SIG-M5 (cell line): ENCODE data around the gene CAMKMT.
"Not testable (repeated sequence)": the region's sequence is repeated elsewhere in the genome, so short reads cannot be mapped to it uniquely, and the experiment has no call there.

ENCODE experiments used
- DNase-seq: peaks from one replicate; lab custom pipeline; 2025; lab: John Stamatoyannopoulos, UW

Gene CAMKMT

GRCh38 chr2:44505664-44506063, 143.9 kb downstream of the CAMKMT start:
- DNase-seq = not testable (repeated sequence)

GRCh38 chr2:44510246-44510645, 148.5 kb downstream of the CAMKMT start:
- DNase-seq = no peak

DNA sequence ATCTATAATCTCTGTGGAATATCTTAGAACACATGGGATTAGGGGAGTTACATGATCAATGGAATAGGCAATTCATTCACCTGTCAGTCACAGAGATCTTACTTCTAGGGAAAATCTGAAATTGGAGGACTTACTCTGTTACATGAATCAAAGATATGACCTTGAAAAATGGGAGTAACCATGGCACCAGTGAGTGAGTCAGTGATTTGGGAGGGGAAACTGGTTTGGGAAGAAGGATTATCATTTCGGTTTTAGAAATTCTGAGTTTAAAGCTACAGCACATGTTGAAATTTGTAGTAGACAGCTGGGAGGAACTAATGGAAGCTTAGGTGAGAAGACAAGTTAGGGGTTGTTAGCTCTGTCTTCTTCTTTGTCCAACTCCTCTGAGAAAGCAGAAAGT, 153.7 kb downstream of the CAMKMT start:
- DNase-seq = no peak

DNA sequence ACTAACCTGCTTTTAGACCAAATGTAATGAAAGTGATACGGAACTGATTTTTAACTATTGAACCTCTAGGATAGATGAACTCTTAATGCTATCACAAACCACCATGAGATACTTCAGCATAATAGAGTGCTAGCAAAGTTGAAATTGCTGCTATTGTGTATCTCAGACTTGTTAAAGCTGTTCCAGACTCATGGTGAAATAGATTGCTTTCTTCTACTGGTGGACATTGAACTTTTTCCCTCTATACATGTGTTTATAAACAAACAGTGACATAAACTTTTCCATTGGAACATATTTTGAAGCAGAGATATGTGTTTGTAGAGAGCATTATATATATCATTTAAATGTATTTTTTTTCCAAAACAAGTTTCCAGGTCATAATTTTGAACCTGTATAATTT, 157.3 kb downstream of the CAMKMT start:
- no peak for DNase-seq

DNA sequence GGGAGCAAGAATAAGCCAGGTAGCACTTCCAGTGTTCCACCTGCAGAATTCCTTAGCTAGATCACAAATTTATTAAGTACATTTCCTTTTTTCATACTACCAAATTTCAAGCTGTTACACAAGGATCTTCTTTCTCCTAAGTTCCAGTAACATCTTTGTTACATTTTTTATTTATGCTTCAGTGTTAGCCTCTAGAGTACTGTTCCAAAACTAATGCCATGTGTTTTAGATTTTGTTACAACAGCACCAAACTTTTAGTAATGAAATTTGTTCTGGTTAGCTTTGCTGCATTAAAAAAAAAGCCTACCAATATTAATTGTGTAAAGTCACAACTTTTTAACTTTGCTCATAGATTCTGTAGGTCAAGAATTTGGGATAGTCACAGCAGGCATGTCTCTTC, 161.1 kb downstream of the CAMKMT start:
- DNase-seq = no peak

- DNase-seq = no peak
These were observed 162.7 kb downstream of the CAMKMT start for GRCh38 chr2:44524347-44524926.

- DNase-seq = no peak
These were observed 164.6 kb downstream of the CAMKMT start for GRCh38 chr2:44526352-44526751.

- DNase-seq = no peak
These were observed 166.8 kb downstream of the CAMKMT start for GRCh38 chr2:44528595-44528994.

- DNase-seq = no peak
These were observed 167.7 kb downstream of the CAMKMT start for GRCh38 chr2:44529448-44529847.

GRCh38 chr2:44531289-44531688, 169.5 kb downstream of the CAMKMT start:
- no peak for DNase-seq

- no peak for DNase-seq
These were observed 170.3 kb downstream of the CAMKMT start for GRCh38 chr2:44532031-44532430.

DNA sequence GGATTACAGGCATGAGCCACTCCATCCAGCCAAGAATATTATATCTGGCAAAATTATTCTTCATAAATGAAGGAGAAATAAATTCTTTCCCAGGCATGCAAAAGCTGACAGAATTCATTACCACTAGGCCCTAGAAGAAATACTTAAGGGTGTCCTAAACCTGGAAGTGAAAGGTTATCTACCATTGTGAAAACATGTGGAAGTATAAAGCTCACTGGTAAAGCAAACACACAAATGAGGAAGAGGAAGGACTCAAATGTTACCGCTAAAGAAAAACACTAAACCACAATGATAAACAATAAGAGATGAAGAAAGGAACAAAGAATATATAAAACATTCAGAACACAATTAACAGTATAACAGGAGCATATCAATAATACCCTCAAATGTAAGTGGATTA, 171.8 kb downstream of the CAMKMT start:
- no peak for DNase-seq

DNA sequence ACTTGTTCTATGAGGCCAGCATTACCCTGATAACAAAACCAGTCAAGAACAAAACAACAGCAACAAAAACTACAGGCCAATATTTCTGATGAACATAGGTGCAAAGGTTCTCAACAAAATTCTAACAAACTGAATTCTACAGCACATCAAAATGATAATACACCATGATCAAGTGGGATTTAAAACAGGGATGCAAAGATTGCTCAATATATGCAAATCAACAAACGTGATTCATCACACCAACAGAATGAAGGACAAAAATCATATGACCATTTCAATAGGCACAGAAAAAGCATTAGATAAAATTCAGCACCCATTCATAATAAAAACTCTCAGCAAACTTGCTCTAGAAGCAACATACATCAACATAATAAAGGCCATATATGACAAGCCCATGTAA, 173.6 kb downstream of the CAMKMT start:
- DNase-seq = no peak

- DNase-seq = no peak
These were observed 175.5 kb downstream of the CAMKMT start for GRCh38 chr2:44537264-44537663.

DNA sequence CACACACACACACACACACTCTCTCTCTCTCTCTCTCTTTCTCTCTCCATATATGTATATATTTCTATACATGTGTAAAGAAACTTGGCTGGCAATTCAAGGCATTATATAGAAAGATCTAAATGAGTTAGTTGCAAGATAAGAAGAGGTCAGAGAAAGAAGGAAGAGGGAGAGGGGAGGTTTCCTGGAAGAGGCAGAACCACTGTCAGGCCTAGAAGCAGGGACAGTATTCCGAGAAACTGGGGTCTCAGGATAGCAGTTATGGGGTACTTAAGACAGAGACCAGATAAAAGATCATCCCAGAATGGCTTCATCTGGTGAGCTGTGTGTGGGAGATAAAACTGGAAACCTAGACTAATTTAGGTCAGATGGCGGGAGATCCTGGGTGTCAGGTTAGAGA, 180.8 kb downstream of the CAMKMT start:
- no peak for DNase-seq

GRCh38 chr2:44543773-44544725, 182.3 kb downstream of the CAMKMT start:
- DNase-seq = no peak

GRCh38 chr2:44545005-44545404, 183.3 kb downstream of the CAMKMT start:
- no peak for DNase-seq

- DNase-seq = no peak
These were observed 184.8 kb downstream of the CAMKMT start for GRCh38 chr2:44546459-44547127.

DNA sequence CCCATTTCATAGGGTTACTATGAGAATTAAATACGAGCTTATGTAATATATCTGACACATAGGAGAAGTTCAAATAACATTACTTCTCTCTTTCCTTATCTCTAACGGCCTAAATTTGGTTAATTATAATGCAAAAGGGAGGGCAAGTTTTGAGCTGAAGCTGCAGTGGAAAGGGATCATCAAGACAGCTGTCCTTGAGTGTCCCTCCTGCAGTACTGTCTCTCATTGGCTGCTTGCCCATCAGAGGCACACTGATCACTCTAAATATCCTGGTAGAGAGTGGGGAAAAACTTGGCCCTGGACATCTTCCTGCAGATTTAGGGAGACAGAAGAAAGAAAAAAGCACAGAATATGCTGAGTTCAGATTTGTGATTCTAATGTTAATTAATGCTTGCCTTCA, 186.0 kb downstream of the CAMKMT start:
- no peak for DNase-seq

- no peak for DNase-seq
These were observed 186.7 kb downstream of the CAMKMT start for GRCh38 chr2:44548221-44549098.

DNA sequence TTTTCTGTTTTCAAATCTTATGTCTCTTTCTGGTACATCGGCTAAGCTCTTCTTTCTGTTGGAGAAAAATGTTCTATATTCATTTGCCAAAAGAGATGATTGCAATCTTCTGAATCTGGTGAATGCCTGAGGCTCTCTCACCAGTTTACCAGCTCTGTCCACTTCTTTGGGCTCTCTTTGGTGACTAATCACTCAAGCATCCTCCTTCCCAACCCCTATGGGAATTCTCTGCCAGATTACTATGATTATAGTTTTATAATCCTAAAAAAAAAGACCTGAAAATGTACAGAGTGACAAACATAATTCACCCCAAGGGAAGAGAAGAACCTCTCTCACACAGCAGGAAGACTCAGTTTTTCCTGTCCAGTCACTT, 187.3 kb downstream of the CAMKMT start:
- DNase-seq = no peak

DNA sequence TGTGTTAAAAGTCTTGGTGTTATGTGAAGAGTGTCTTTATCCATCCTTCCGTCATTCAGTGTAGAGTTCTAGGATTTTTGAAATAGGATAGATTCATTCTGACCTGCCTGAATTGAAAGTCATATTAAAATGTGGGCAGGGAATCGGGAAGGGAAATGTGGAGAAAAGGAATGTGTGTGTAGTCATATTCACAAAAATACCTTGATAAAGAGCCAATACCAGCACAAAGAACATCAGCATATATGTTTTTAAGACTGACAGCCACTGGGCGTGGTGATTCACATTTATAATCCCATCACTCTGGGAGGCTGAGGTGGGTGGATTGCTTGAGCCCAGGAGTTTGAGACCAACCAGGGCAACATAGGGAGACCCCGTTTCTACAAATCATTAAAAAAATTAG, 188.1 kb downstream of the CAMKMT start:
- DNase-seq = no peak
